DOHH2 (cell line): Measurements from ENCODE around the gene FILIP1L.

Experiments used
- H3F3A ChIP-seq: fragments of 200-600 bp; sonication (generic), shearing (Covaris generic); 2 replicates; pipeline ENCODE4 v1.6.0; 2016; ENCODE audit warnings: antibody characterized with exemption, mild to moderate bottlenecking; ENCODE audit not compliant: control insufficient read depth, insufficient read depth
- H3K27ac ChIP-seq: fragments of 200-600 bp; sonication (generic); 2 replicates; pipeline ENCODE4 v1.5.1; 2014; ENCODE audit warnings: low read depth, mild to moderate bottlenecking, low read length, moderate library complexity
- H3K27me3 ChIP-seq: fragments of 200-600 bp; sonication (generic); 2 replicates; pipeline ENCODE4 v1.6.1; 2014; ENCODE audit warnings: mild to moderate bottlenecking, low read length, mixed read lengths; ENCODE audit not compliant: control insufficient read depth
- H3K36me3 ChIP-seq: fragments of 200-600 bp; sonication (generic); 2 replicates; pipeline ENCODE4 v1.6.1; 2014; ENCODE audit warnings: mild to moderate bottlenecking, low read length, moderate library complexity, mixed read lengths; ENCODE audit not compliant: control insufficient read depth
- H3K4me1 ChIP-seq: fragments of 200-600 bp; sonication (generic); 2 replicates; pipeline ENCODE4 v1.6.1; 2014; ENCODE audit warnings: mild to moderate bottlenecking, low read length, mixed read lengths; ENCODE audit not compliant: control insufficient read depth
- H3K4me2 ChIP-seq: fragments of 200-600 bp; sonication (generic); 2 replicates; pipeline ENCODE4 v1.6.0; 2014; ENCODE audit warnings: mild to moderate bottlenecking, low read length, moderate library complexity
- H3K4me3 ChIP-seq: fragments of 200-600 bp; sonication (generic); 2 replicates; pipeline ENCODE4 v1.5.1; 2014; ENCODE audit warnings: mild to moderate bottlenecking, low read length, mixed read lengths
- H3K79me2 ChIP-seq: fragments of 200-600 bp; sonication (generic); 2 replicates; pipeline ENCODE4 v1.6.1; 2014; ENCODE audit warnings: mild to moderate bottlenecking, low read length, mixed read lengths; ENCODE audit not compliant: control insufficient read depth
- H3K9me2 ChIP-seq: fragments of 200-600 bp; sonication (generic); replicated peaks from 2 replicates; pipeline ENCODE4 v1.6.1; 2014; ENCODE audit warnings: mild to moderate bottlenecking, low read length, mixed read lengths; ENCODE audit not compliant: control insufficient read depth
- H3K9me3 ChIP-seq: fragments of 200-600 bp; sonication (generic); 2 replicates; pipeline ENCODE4 v1.6.1; 2014; ENCODE audit warnings: antibody characterized with exemption, low read length, mixed read lengths; ENCODE audit not compliant: control insufficient read depth, insufficient read depth
- H4K20me1 ChIP-seq: fragments of 200-600 bp; sonication (generic); 2 replicates; pipeline ENCODE4 v1.6.0; 2014; ENCODE audit warnings: low read depth, mild to moderate bottlenecking, antibody characterized with exemption, low read length, moderate library complexity; ENCODE audit not compliant: control insufficient read depth, insufficient read depth
- EZH2phosphoT487 ChIP-seq: fragments of 200-600 bp; sonication (generic); IDR thresholded peaks from 2 replicates; pipeline ENCODE4 v1.6.1; 2017; ENCODE audit warnings: borderline replicate concordance, mild to moderate bottlenecking, antibody characterized with exemption, low read length, moderate library complexity, mixed read lengths
- TF ChIP-seq, protein P1 (sequence below): fragments of 200-600 bp; sonication (generic); IDR thresholded peaks from one replicate; pipeline ENCODE4 v1.5.1; 2014; ENCODE audit warnings: antibody characterized with exemption, mild to moderate bottlenecking, low read depth, low read length; ENCODE audit not compliant: poor library complexity, severe bottlenecking

FILIP1L gene

DNA sequence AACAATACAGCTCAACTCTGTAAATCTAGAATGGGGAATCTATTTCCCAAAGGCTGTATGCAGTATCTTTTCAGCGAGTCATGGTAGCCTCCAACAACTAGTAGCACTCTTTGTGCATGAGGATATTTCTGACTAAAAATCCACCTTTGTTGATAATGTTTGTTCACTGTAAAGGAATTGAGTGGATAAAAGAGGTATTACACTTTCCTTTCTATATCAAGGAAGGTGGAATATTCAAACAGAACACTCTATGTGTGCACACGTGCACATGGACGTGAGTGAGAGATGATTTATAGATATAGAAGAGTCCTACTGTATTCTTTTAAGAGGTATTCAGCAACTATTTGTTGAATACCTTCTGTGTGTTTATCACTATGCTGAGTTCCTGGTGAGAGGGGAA, 228.4 kb downstream of the FILIP1L start:
- no peaks in the 10 kb centered on the region; the same call in 1 of the 2 replicates for H4K20me1 ChIP-seq
- H3K79me2 ChIP-seq: no peaks in the 10 kb centered on the region
- H3K9me3 ChIP-seq: no peaks in the 10 kb centered on the region
- H3K4me1 ChIP-seq: no peaks in the 10 kb centered on the region
- TF ChIP-seq, protein P1, sequence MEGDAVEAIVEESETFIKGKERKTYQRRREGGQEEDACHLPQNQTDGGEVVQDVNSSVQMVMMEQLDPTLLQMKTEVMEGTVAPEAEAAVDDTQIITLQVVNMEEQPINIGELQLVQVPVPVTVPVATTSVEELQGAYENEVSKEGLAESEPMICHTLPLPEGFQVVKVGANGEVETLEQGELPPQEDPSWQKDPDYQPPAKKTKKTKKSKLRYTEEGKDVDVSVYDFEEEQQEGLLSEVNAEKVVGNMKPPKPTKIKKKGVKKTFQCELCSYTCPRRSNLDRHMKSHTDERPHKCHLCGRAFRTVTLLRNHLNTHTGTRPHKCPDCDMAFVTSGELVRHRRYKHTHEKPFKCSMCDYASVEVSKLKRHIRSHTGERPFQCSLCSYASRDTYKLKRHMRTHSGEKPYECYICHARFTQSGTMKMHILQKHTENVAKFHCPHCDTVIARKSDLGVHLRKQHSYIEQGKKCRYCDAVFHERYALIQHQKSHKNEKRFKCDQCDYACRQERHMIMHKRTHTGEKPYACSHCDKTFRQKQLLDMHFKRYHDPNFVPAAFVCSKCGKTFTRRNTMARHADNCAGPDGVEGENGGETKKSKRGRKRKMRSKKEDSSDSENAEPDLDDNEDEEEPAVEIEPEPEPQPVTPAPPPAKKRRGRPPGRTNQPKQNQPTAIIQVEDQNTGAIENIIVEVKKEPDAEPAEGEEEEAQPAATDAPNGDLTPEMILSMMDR: no peak
- no peak for TF ChIP-seq EZH2phosphoT487
- H3F3A ChIP-seq: no peaks in the 10 kb centered on the region
- H3K36me3 ChIP-seq: no peaks in the 10 kb centered on the region
- no peak overlapping the region for H3K4me3 ChIP-seq
- H3K9me2 ChIP-seq: no peaks in the 10 kb centered on the region
- no peak overlapping the region for H3K27ac ChIP-seq
- no peaks in the 10 kb centered on the region for H3K27me3 ChIP-seq
- H3K4me2 ChIP-seq: no peak overlapping the region

- Histone ChIP-seq H3K79me2 (no peaks in the 10 kb centered on the region), H3K4me3 (no peak overlapping the region), H4K20me1 (no peaks in the 10 kb centered on the region; the same call in 1 of the 2 replicates), H3K9me2 (no peaks in the 10 kb centered on the region), H3K27ac (no peak overlapping the region), H3K9me3 (no peaks in the 10 kb centered on the region), H3K4me2 (no peak overlapping the region), H3K4me1 (no peaks in the 10 kb centered on the region), H3F3A (no peaks in the 10 kb centered on the region), H3K27me3 (no peaks in the 10 kb centered on the region), H3K36me3 (no peaks in the 10 kb centered on the region)
- TF ChIP-seq, protein P1: no peak
- no peak for TF ChIP-seq EZH2phosphoT487
Measured at GRCh38 chr3:99885085-99885484, 229.2 kb downstream of the FILIP1L start.

- Histone ChIP-seq H4K20me1 (no peaks in the 10 kb centered on the region; the same call in 1 of the 2 replicates), H3K27ac (no peak overlapping the region)
- TF ChIP-seq EZH2phosphoT487: no peak
- TF ChIP-seq, protein P1: no peak
Measured at GRCh38 chr3:99884484-99884883, 229.8 kb downstream of the FILIP1L start.

More at GRCh38 chr3:99884484-99884883, 229.8 kb downstream of the FILIP1L start:
- Histone ChIP-seq H3K9me3 (no peaks in the 10 kb centered on the region), H3K4me2 (no peak overlapping the region), H3K79me2 (no peaks in the 10 kb centered on the region), H3K4me3 (no peak overlapping the region), H3K9me2 (no peaks in the 10 kb centered on the region), H3K4me1 (no peaks in the 10 kb centered on the region), H3K36me3 (no peaks in the 10 kb centered on the region; the same call in 1 of the 2 replicates), H3K27me3 (no peaks in the 10 kb centered on the region), H3F3A (no peaks in the 10 kb centered on the region)
